GM12891 (cell line): ENCODE measurements around the gene AUNIP.

Experiments used
- DNase-seq: peaks from one replicate; pipeline ENCODE4 v3.0.0; 2011; ENCODE audit warnings: low spot score; ENCODE audit not compliant: insufficient read length
- FAIRE-seq: peaks from 2 replicates; lab custom pipeline; 2011; peaks lifted over from hg19 to GRCh38; lab: Jason Lieb, UNC
- PAX5 ChIP-seq: IDR thresholded peaks from 2 replicates; pipeline ENCODE4 v1.6.1; 2011; ENCODE audit warnings: low read length, moderate library complexity, mild to moderate bottlenecking; ENCODE audit not compliant: insufficient read depth, severe bottlenecking
- POLR2A ChIP-seq: IDR thresholded peaks from 2 replicates; pipeline ENCODE4 v1.6.1; 2011; ENCODE audit warnings: low read depth, low read length, control low read depth
- POLR2AphosphoS5 ChIP-seq: IDR thresholded peaks from 2 replicates; pipeline ENCODE4 v1.6.1; 2011; ENCODE audit warnings: low read depth, low read length, control low read depth
- POU2F2 ChIP-seq: IDR thresholded peaks from 2 replicates; pipeline ENCODE4 v1.6.1; 2011; ENCODE audit warnings: low read depth, mild to moderate bottlenecking, control low read depth, low read length, moderate library complexity
- SPI1 ChIP-seq: IDR thresholded peaks from 2 replicates; pipeline ENCODE4 v1.6.1; 2011; ENCODE audit warnings: low read depth, low read length, control low read depth
- TAF1 ChIP-seq: IDR thresholded peaks from 2 replicates; pipeline ENCODE4 v1.6.1; 2011; ENCODE audit warnings: low read depth, low read length, control low read depth

AUNIP gene

GRCh38 chr1:25795946-25796810 lies 63.1 kb downstream of the AUNIP start:
- FAIRE-seq: no peak
- TF ChIP-seq POLR2AphosphoS5: no peak
- no peak for TF ChIP-seq TAF1
- no peak for TF ChIP-seq PAX5
- TF ChIP-seq POU2F2: no peak
- TF ChIP-seq POLR2A: no peak
- no peak for TF ChIP-seq SPI1
- DNase-seq: no peak

- FAIRE-seq: no peak
- DNase-seq: no peak
- TF ChIP-seq SPI1 (no peak), PAX5 (no peak), POLR2AphosphoS5 (no peak), POLR2A (no peak), POU2F2 (no peak), TAF1 (no peak)
Measured at GRCh38 chr1:25795211-25795610, 64.0 kb downstream of the AUNIP start.

- no peak for FAIRE-seq
- TF ChIP-seq POLR2A (no peak), PAX5 (no peak), POLR2AphosphoS5 (no peak), POU2F2 (no peak), SPI1 (no peak), TAF1 (no peak)
Measured at GRCh38 chr1:25794325-25794724, 64.9 kb downstream of the AUNIP start.

GRCh38 chr1:25793585-25794170 lies 65.6 kb downstream of the AUNIP start:
- TF ChIP-seq TAF1: no peak
- TF ChIP-seq PAX5: no peak
- TF ChIP-seq POLR2A: no peak
- TF ChIP-seq SPI1: no peak
- no peak for TF ChIP-seq POU2F2
- TF ChIP-seq POLR2AphosphoS5: no peak
- DNase-seq: no peak
- no peak for FAIRE-seq

More at GRCh38 chr1:25794325-25794724, 64.9 kb downstream of the AUNIP start:
- DNase-seq: no peak

- TF ChIP-seq PAX5: no peak
- TF ChIP-seq POLR2A: no peak
- TF ChIP-seq POLR2AphosphoS5: no peak
- no peak for TF ChIP-seq POU2F2
- TF ChIP-seq SPI1: no peak
- no peak for TF ChIP-seq TAF1
- no peak for FAIRE-seq
- DNase-seq: no peak
Measured at GRCh38 chr1:25792115-25792514, 67.1 kb downstream of the AUNIP start.

GRCh38 chr1:25790472-25790871 lies 68.8 kb downstream of the AUNIP start:
- no peak for FAIRE-seq
- DNase-seq: no peak
- TF ChIP-seq POLR2A (no peak), TAF1 (no peak), SPI1 (no peak), PAX5 (no peak), POLR2AphosphoS5 (no peak), POU2F2 (no peak)

- DNase-seq (no peak), FAIRE-seq (no peak)
- TF ChIP-seq POU2F2 (no peak), PAX5 (no peak), TAF1 (no peak), POLR2A (no peak), POLR2AphosphoS5 (no peak), SPI1 (no peak)
Measured at GRCh38 chr1:25787760-25788166, 71.5 kb downstream of the AUNIP start.

- TF ChIP-seq PAX5 (no peak), POLR2A (no peak), SPI1 (no peak), POLR2AphosphoS5 (no peak), POU2F2 (no peak), TAF1 (no peak)
- FAIRE-seq (no peak), DNase-seq (no peak)
Measured at GRCh38 chr1:25786887-25787759, 72.1 kb downstream of the AUNIP start.

GRCh38 chr1:25785333-25786067 lies 73.8 kb downstream of the AUNIP start:
- DNase-seq: no peak
- no peak for TF ChIP-seq TAF1
- TF ChIP-seq SPI1: no peak
- TF ChIP-seq POU2F2: no peak
- no peak for TF ChIP-seq POLR2A
- FAIRE-seq: no peak

- DNase-seq: no peak
- FAIRE-seq: no peak
- TF ChIP-seq SPI1 (no peak), POLR2AphosphoS5 (no peak), PAX5 (no peak)
Measured at GRCh38 chr1:25784575-25785051, 74.6 kb downstream of the AUNIP start.
